Progenitor cell of endocrine pancreas (in vitro differentiated cells): ENCODE measurements around the gene SNX32. TPM values are rescaled to one million over a fixed set of nuclear protein-coding genes. Genes with fewer than 3 reads are reported as not detected.
"Not testable (repeated sequence)": the region's sequence is repeated elsewhere in the genome, so short reads cannot be mapped to it uniquely, and the experiment has no call there.

Source experiments
- DNase-seq: peaks from one replicate; pipeline ENCODE4 v3.0.0; 2021; ENCODE audit warnings: low spot score; ENCODE audit not compliant: unreplicated experiment
- H3K27ac Mint-ChIP-seq: 2 replicates; pipeline ENCODE4 v1.8.0; 2021; ENCODE audit warnings: mild to moderate bottlenecking, moderate library complexity, mixed read lengths
- H3K27me3 Mint-ChIP-seq: 2 replicates; pipeline ENCODE4 v1.8.0; 2021; ENCODE audit warnings: mixed read lengths
- H3K36me3 Mint-ChIP-seq: 2 replicates; pipeline ENCODE4 v1.8.0; 2022; ENCODE audit warnings: mixed read lengths; ENCODE audit not compliant: insufficient read depth
- H3K4me1 Mint-ChIP-seq: 2 replicates; pipeline ENCODE4 v1.8.0; 2021; ENCODE audit warnings: low read depth, mixed read lengths
- H3K4me3 Mint-ChIP-seq: 2 replicates; pipeline ENCODE4 v1.8.0; 2021; ENCODE audit warnings: low read depth, mild to moderate bottlenecking, moderate library complexity, mixed read lengths
- H3K9me3 Mint-ChIP-seq: 2 replicates; pipeline ENCODE4 v1.8.0; 2021; ENCODE audit warnings: low read depth, mixed read lengths
- CTCF ChIP-seq: fragments of 200-600 bp; sonication (generic); IDR thresholded peaks from one replicate; pipeline ENCODE4 v1.5.0; 2021; ENCODE audit warnings: antibody characterized with exemption, mild to moderate bottlenecking; ENCODE audit not compliant: unreplicated experiment
- total RNA-seq: library from RNA; stranded (reverse); gene quantifications from 2 replicates; pipeline ENCODE4 v1.2.1, GENCODE V29; 2021

The SNX32 gene
- total RNA-seq, 1 donor from 2014 or later, result 4.6 TPM

DNA sequence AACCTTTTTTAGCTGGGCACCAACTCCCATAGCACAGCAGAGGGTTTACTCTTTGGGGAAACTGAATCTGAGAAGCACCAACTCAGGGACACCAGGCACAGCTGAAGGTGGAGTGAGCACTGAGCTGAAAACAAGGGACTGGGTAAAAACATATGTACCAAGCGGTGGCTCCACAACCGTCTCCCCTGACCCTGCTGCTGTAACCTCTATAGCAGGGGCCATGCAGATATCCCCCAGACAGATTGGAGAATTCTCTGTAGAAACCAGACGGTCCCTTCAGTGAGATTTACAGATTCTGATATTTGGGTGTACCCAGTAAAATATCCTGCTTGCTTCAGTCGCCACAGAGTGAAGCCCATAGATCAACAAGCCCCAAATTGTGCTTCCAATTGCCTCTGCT is 4.3 kb upstream of the SNX32 start:
- no peak for TF ChIP-seq CTCF
- DNase-seq, result no peak
- peaks cover 16% of the 10 kb centered on the region for H3K27me3 Mint-ChIP-seq
- no peak overlapping the region for H3K27ac Mint-ChIP-seq
- no peaks in the 10 kb centered on the region for H3K9me3 Mint-ChIP-seq
- peaks cover 5% of the 10 kb centered on the region for H3K4me1 Mint-ChIP-seq
- H3K36me3 Mint-ChIP-seq, result no peaks in the 10 kb centered on the region
- H3K4me3 Mint-ChIP-seq, result no peak overlapping the region

DNA sequence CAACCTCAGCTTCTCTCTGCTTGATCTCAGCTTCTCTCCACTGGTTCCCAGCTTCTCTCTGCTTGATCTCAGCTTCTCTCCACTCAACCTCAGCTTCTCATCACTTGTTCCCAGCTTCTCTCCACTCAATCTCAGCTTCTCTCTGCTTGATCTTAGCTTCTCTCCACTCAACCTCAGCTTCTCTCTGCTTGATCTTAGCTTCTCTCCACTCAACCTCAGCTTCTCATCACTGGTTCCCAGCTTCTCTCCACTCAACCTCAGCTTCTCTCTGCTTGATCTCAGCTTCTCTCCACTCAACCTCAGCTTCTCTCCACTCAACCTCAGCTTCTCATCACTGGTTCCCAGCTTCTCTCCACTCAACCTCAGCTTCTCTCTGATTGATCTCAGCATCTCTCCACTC is 1.5 kb upstream of the SNX32 start:
- H3K4me3 Mint-ChIP-seq, result peak overlapping the region; percentile 37
- peaks cover 16% of the 10 kb centered on the region for H3K27me3 Mint-ChIP-seq
- H3K9me3 Mint-ChIP-seq, DNase-seq, H3K4me1 Mint-ChIP-seq, H3K36me3 Mint-ChIP-seq: not testable (repeated sequence)
- H3K27ac Mint-ChIP-seq, result peak overlapping the region; percentile 39

- Mint-ChIP-seq H3K36me3 (no peaks in the 10 kb centered on the region), H3K27me3 (peaks cover 16% of the 10 kb centered on the region), H3K4me1 (peaks cover 5% of the 10 kb centered on the region), H3K9me3 (no peaks in the 10 kb centered on the region), H3K27ac (no peak overlapping the region), H3K4me3 (no peak overlapping the region)
- no peak for TF ChIP-seq CTCF
- no peak for DNase-seq
Measured at GRCh38 chr11:65834202-65834601, 439 bp downstream of the SNX32 start.

GRCh38 chr11:65842144-65842543 is 8.4 kb downstream of the SNX32 start:
- H3K4me1 Mint-ChIP-seq, result peaks cover 3% of the 10 kb centered on the region
- no peak overlapping the region for H3K4me3 Mint-ChIP-seq
- no peak for DNase-seq
- H3K27ac Mint-ChIP-seq, result no peak overlapping the region
- H3K36me3 Mint-ChIP-seq, result no peaks in the 10 kb centered on the region
- H3K9me3 Mint-ChIP-seq, result no peaks in the 10 kb centered on the region
- H3K27me3 Mint-ChIP-seq, result no peaks in the 10 kb centered on the region
- no peak for TF ChIP-seq CTCF

GRCh38 chr11:65843811-65844210 is 10.0 kb downstream of the SNX32 start:
- H3K9me3 Mint-ChIP-seq, result no peaks in the 10 kb centered on the region
- TF ChIP-seq CTCF, result no peak
- H3K4me3 Mint-ChIP-seq, result no peak overlapping the region
- no peaks in the 10 kb centered on the region for H3K27me3 Mint-ChIP-seq
- H3K27ac Mint-ChIP-seq, result peak overlapping the region; percentile 17
- DNase-seq, result no peak
- H3K36me3 Mint-ChIP-seq, result no peaks in the 10 kb centered on the region
- H3K4me1 Mint-ChIP-seq, result peaks cover 3% of the 10 kb centered on the region

- no peaks in the 10 kb centered on the region for H3K36me3 Mint-ChIP-seq
- TF ChIP-seq CTCF, result no peak
- H3K27ac Mint-ChIP-seq, result peak overlapping the region; percentile 17
- H3K9me3 Mint-ChIP-seq, result no peaks in the 10 kb centered on the region
- no peak overlapping the region for H3K4me3 Mint-ChIP-seq
- H3K27me3 Mint-ChIP-seq, result no peaks in the 10 kb centered on the region
- H3K4me1 Mint-ChIP-seq, result peaks cover 4% of the 10 kb centered on the region
- DNase-seq, result no peak
Measured at GRCh38 chr11:65844231-65844872, 10.6 kb downstream of the SNX32 start.
